HG02763 (cell line): ENCODE measurements around the gene TFIP11.

Experiments
- ATAC-seq: cut with Tn5 transposase; IDR thresholded peaks from one replicate; pipeline ENCODE4 v1.9.1; 2021; ENCODE audit warnings: mild to moderate bottlenecking, moderate library complexity; ENCODE audit not compliant: unreplicated experiment

The TFIP11 gene

DNA sequence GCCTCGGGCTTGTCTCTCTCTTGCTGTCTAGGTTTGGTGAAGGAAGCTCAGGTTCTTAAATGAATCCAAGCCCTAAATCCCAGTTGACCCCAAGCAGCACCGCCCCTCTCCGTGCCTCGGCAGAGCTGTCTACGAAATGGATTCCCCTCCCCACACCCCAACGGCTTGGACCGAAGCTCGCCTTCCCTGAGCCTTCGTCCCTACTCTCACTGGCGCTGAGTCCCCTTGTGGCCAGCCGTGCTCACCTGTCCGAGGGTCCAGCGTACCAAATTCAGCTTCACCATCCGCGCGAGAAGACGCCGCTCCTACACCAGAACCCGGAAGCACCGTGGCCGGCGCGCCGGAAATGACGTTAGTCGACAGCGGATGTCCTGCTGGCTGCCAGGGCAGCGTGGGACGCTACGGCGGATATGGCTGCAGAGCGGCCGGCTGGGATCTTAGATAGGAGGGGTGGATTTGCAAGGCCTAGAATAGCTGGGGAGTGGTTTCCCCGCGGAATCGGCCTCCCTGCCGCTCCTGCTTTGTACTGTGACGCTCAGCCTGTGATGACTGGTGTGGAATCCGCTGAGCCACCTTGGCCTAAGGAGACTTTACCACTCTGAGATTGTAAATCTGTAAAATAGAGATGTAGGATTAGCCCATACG is at the start of gene TFIP11:
Gene TFIP11, minus strand, starts transcription at position 325 of the 645 bp plus-strand sequence. CDS start 2,201 bp downstream, outside the sequence.
- ATAC-seq = peak; percentile 88

DNA sequence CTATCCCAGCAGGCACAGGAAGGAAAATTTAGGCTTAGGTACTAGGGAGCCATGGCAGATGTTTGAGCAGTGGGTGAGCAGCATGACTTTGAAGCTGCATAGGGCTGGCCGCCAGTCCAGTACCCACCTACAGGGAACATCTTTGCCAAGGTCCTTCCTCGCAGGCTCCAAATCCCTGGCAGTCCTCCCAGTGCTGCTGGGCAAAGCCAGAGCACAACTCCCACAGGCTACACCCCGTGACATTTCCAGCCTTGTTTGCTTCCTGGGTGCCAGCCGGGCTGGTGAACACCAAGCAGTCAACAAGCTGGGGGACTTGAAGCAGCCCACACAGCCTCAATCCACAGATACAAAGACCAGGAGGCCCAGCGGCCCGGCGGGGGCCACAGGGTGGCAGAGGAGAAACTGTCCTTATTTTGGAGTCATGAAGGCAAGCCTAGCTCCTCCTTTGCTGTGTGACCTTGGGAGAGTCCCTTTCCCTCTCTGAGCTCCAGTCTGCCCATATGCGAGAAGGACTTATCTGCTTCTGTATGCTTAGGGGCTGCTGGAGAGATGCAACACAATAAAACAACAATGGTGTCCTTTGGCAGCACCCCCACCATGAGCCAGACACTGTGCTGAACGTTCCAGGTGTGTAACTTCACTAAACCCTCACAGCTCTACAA is 49.6 kb upstream of the TFIP11 start:
- ATAC-seq = no peak

DNA sequence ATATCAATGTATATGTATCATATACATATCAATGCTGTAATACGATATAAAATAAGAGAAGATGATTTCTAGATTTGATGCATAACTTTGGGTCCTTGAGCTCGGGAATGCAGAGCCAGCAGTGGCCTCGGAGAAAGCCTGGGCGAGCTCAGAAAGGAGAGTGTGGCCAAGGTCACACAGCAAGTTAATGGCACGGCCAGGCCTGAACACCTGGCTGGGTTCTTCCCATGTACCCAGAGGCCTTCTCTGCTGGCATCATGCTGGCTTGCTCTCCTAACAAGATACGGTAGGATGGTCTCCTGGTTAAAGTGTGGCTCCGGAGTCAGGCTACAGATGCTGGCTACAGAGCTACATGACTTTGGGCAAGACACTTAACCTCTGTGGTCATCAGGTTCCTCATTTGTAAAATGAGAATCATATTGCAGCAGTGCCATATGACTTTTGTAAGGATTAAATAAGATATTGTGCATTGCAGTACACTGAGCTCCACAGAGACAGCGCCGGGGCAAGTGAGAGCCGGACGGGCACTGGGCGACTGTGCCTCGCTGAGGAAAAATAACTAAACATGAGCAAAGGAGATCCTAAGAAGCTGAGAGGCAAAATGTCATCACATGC is 47.8 kb upstream of the TFIP11 start:
- no peak for ATAC-seq

GRCh38 chr22:26558248-26558895 is 46.1 kb upstream of the TFIP11 start:
- ATAC-seq = no peak

DNA sequence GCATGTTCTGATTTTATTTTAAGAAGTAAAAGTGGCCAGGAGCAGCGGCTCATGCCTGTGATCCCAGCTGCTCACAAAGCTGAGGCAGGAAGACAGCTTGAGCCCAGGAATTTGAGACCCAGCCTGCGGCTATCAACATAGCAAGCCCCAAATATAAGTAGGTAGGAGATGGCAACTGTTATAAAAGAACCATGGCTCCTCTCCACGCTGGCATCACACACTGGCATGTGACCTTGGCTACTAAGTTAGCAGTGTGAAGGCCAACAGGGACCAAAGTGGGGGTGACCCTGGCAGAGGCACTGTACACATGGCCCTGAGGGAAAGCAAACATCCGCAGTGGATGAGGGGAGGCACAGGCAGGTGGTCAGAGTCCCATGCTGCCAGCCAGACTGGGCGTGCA is 44.6 kb upstream of the TFIP11 start:
- no peak for ATAC-seq

GRCh38 chr22:26555478-26555877 is 43.2 kb upstream of the TFIP11 start:
- no peak for ATAC-seq

- ATAC-seq = no peak
Observed at GRCh38 chr22:26554956-26555355, 42.7 kb upstream of the TFIP11 start.

- ATAC-seq = no peak
Observed at GRCh38 chr22:26553056-26553752, 40.9 kb upstream of the TFIP11 start.

DNA sequence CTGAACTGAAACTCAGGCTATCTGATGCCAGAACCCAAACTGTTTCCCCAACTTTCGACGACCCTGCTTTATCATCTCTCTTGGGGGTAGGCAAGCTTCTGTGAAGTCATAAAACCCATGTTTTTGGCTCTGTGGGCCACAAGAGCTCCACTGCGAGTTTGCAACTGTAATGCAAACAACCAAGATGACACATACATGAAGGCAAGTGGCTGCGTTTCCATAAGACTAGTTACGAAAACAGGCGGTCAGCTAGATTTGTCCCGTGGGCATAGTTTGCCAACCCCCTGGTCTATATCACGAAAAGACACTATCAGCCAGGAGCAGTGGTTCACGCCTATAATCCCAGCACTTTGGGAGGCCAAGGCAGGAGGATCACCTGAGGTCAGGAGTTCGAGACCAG is 40.2 kb upstream of the TFIP11 start:
- ATAC-seq = no peak

DNA sequence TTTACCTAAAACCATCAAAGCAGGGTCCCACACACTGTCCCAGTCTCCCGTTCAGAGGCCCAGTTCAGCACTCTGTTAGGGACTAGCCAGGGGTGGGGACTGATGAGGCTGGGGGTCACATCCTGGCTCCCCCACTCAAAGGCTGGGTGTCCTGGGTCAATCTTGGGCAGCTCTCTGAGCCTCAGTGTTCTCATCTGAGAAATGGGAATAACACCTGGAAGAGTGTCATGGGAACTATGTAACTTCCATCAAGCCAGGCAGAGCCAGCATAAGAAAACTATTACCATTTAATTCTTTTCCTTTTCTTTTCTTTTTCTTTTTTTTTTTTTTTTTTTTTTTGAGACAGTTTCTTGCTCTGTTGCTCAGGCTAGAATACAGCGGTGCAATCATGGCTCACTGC is 39.3 kb upstream of the TFIP11 start:
- no peak for ATAC-seq

DNA sequence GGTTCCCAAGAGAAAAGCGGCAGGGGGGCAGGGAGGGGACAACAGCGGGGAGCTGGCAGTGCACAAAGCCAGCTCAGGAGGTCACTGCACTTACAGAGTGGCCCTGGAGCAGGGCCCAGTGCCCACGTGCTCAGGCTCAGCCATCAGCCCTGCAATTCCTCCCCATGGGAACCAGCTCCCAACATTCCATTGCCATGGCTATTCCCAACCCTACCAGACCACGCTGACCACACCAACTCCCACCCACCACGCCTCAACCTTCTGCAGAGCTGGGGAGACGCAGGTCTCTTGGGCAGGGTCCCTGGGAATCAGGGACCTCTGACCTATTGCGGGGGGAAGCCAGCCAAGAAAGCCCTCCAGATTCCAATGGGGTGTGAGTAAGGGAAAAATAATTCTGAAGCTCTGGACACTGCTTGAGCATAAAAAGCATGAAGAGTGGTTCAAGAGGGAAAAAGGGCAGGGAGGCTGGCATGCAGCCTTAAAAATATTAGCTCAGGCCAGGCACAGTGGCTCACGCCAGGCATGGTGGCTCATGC is 38.3 kb upstream of the TFIP11 start:
- ATAC-seq = no peak

DNA sequence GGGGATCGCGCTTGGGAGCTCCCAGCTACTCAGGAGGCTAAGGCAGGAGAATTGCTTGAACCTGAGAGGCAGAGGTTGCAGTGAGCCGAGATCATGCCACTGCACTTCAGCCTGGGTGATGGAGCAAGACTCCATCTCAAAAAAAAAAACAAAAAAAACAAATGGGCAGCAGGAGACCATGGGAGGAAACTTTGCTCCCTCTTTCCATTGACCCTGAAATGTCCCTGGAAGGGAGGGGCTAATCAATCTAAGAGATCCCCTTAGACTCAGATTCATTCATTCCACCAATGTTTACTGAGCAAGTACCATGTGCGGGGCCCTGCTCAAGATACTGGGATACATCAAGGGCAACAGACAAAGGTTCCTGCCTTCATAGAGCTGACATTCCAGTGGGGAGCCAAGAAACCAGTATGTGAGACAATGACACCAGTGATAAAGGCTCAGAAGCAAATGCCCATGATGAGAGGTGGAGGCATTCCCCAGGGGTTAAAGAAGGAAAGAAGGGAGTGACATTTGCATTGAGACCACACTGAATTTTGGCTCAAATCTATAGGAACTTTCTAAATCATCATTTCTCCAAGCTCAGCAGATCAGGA is 37.7 kb upstream of the TFIP11 start:
- ATAC-seq = no peak

- no peak for ATAC-seq
Observed at GRCh38 chr22:26548984-26549383, 36.7 kb upstream of the TFIP11 start.

- no peak for ATAC-seq
Observed at GRCh38 chr22:26548303-26548702, 36.0 kb upstream of the TFIP11 start.

DNA sequence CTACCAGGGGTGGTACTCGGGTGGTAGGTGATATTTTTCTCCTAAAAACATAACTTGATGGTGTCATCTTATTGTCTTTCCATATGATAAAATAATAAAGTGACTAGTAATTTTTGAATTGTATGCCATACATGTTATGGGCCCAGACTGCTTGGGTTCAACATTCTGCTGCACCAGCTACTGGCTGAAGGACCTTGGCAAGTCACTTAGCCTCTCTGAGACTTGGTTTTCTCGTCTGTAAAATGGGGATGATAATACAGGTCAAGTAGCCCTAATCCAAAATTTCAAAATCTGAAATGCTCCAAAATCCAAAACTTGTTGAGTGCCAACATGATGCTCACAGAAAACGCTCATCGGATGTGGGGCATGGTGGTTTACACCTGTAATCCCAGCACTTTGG is 35.6 kb upstream of the TFIP11 start:
- no peak for ATAC-seq

- ATAC-seq = no peak
Observed at GRCh38 chr22:26547426-26547825, 35.2 kb upstream of the TFIP11 start.

DNA sequence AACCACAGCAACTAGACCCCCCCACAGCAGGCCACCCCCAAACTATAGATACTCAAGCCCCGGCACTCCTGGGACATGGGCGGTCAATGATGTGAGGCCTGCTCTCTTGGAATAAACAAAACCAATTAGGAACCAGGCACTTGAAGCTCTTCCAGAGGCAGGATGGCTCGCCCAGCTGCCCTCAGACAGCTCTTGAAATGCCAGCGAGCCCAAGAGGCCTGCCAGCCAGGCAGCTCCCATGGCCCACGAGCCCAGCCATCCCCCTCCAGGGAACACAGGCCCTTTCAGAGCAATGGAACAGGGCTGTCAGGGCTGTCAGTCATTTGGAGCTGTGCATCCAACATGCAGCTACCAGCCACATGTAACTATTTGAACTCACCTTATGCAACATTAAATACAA is 34.0 kb upstream of the TFIP11 start:
- no peak for ATAC-seq

DNA sequence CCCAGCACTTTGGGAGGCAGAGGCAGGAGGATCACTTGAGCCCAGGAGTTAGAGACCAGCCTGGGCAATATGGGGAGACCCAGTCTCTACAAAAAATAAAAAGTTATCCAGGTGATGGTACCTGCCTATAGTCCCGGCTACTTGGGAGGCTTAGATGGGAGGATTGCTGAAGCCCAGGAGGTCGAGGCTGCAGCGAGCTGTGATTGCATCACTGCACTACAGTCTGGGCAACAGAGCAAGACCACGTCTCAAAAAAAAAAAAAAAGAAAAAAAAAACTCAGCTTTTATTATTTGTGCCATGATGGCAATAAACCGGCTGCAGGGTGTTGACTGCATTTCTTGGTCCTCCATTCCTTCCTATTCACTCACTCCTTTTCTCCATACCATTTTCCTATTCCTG is 33.6 kb upstream of the TFIP11 start:
- ATAC-seq = no peak

DNA sequence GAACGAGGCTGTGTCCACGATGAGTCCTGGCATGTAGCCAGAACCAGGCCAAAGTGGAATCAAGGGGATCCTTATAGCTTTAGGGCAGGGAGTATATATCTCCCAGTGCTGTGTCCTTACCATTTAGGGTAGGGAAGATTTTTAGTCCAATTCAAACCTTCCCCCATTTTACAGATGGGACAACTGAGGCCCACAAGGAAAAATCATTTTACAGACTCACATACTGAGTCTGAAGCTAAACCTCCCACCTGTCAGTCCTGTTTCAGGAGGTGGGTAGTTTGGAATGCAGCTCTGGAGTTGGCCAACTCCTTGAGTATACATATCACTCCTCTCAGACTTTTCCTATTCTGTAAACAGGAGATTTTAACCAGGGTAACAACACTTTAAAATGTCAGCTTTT is 33.1 kb upstream of the TFIP11 start:
- ATAC-seq = no peak

DNA sequence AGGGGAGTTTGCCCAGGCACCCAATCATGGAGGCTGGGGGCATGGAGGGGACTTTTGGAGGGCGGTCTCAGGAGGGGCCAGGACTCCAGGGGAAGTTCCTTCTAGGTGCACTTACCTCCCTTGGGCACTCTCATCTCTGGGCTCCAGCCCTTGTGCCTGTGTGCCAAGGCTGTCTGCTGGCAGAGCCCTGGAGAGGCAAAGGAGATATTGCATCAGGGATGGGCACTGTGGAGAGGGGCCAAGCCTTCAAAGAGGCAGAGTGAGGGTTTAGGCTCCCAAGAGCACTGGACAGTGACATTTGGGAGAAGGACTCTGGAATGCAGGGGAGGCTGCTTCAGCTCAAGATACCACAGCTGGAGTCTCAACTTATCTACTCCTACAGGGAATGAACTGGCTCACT is 32.2 kb upstream of the TFIP11 start:
- no peak for ATAC-seq

GRCh38 chr22:26542831-26543230 is 30.6 kb upstream of the TFIP11 start:
- ATAC-seq = no peak
